DND-41 (cell line): Measurements from ENCODE around the gene FMN1.

Experiments
- CTCF ChIP-seq: IDR thresholded peaks from 2 replicates; pipeline ENCODE4 v1.5.1; 2012; ENCODE audit warnings: borderline replicate concordance, low read length, moderate library complexity, mild to moderate bottlenecking; ENCODE audit not compliant: poor library complexity, severe bottlenecking; ENCODE audit errors: extremely low read depth
- EZH2 ChIP-seq: IDR thresholded peaks from 3 replicates; pipeline ENCODE4 v1.6.1; 2012; ENCODE audit warnings: borderline replicate concordance, low read depth, mild to moderate bottlenecking, moderate library complexity, low read length, inconsistent platforms; ENCODE audit not compliant: severe bottlenecking

DNA sequence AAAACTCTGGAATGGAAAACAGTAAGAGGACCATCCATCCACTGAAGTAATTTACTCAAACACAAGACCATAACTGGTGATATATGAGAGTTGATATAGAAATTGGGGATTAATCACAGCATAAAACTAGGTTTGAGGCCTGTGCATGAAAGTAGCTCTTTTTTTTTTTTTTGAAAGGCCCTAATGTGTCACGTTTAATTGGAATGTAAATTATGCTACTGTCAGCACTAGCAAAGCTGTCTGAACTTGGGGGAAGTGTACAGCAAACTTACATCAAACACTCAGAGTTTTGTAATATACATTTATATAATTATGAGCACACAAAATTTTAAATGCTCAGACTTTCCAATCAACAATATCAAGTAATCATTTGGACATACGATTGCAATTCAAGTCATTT, 322.6 kb downstream of the FMN1 start:
- no peak for TF ChIP-seq CTCF
- TF ChIP-seq EZH2, result no peak
